Prostate gland (tissue), 2 donors: Measurements from ENCODE around the gene OGFOD3. TPM values are rescaled to one million over a fixed set of nuclear protein-coding genes. Genes with fewer than 3 reads are reported as not detected.

Experiments used
- DNase-seq: peaks from one replicate; pipeline ENCODE4 v3.0.0-alpha.2; 2019; ENCODE audit warnings: low spot score
- H3K27ac ChIP-seq, 2 donors: fragments of 200-600 bp; sonication (generic); 2 replicates each; pipeline ENCODE4 v1.5.1; 2017 to 2019
- H3K27me3 ChIP-seq: fragments of 200-600 bp; sonication (generic); replicated peaks from 2 replicates; pipeline ENCODE4 v1.5.1; 2019; ENCODE audit not compliant: insufficient read depth
- H3K36me3 ChIP-seq, 2 donors: fragments of 200-600 bp; sonication (generic); 1 replicate in 1 of 2; 2 replicates in 1 of 2; pipeline versions ENCODE4 v1.5.1 to v1.8.1; 2017 to 2019
- H3K4me1 ChIP-seq: fragments of 200-600 bp; sonication (generic); replicated peaks from 2 replicates; pipeline ENCODE4 v1.5.1; 2019
- H3K4me3 ChIP-seq, 2 donors: fragments of 200-600 bp; sonication (generic); 2 replicates each; pipeline ENCODE4 v1.5.1; 2017 to 2019
- H3K9me3 ChIP-seq: fragments of 200-600 bp; sonication (generic); 2 replicates; pipeline ENCODE4 v1.5.1; 2017
- CTCF ChIP-seq, 4 experiments: fragments of 200-600 bp in 2 of 4; fragments of 450-650 bp in 2 of 4; sonication (generic) in 2 of 4; IDR thresholded peaks; 1 replicate in 3 of 4; 2 replicates in 1 of 4; pipeline ENCODE4 v1.5.1; 2016 to 2019; ENCODE audit warnings: antibody characterized with exemption in 4 of 4, mild to moderate bottlenecking in 2 of 4, moderate library complexity in 2 of 4
- POLR2A ChIP-seq: fragments of 450-650 bp; IDR thresholded peaks from one replicate; pipeline ENCODE4 v1.6.1; 2016; ENCODE audit warnings: antibody characterized with exemption, mild to moderate bottlenecking
- POLR2AphosphoS5 ChIP-seq: sonication (generic); formaldehyde crosslinking; IDR thresholded peaks from one replicate; pipeline ENCODE4 v1.6.1; 2017; ENCODE audit warnings: antibody characterized with exemption
- WGBS: methylation state at CpG from one replicate; pipeline ENCODE4 v1.1.5; 2018; 5-methylcytosine and 5-hydroxymethylcytosine counted together
- intact Hi-C: fragments of 100-400 bp; cut with DNase I; formaldehyde crosslinking; loops from one replicate; pipeline ENCODE4 v1.14.2; 2022
- total RNA-seq, 2 donors: library from RNA; depleted of rRNA; stranded (reverse); fragments of >200 nt; gene quantifications; one replicate each; pipeline ENCODE4 v1.1.0, GENCODE V29; 2016

Gene OGFOD3
- total RNA-seq, 2 donors from 2014 or later = 41.0 to 65.8 TPM

DNA sequence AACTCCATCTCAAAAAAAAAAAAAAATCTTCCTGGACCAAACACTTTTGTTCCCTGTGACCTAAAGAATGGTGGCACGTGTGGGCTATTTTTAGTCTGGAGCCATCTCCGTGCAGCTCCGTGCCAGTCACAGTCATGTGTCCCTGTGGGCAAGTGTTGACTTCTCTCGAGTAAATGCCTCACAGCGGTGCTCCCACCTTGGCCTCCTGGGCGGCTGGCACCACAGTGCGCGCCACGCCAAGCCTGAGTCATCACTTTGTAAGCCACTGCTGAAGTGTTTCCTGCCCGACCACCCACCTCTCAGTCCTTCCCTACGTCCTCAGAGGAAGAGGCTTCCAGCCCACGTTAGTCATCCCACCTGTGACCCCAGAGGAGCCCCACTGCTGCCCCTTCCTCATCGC lies 11.1 kb downstream of the OGFOD3 start:
- Histone ChIP-seq H3K4me3 (no peak overlapping the region), H3K9me3 (no peaks in the 10 kb centered on the region), H3K27ac (no peak overlapping the region), H3K4me1 (no peaks in the 10 kb centered on the region), H3K36me3 (peaks cover 0 to 12% of the 10 kb centered on the region in 2 donors), H3K27me3 (no peaks in the 10 kb centered on the region)
- TF ChIP-seq POLR2AphosphoS5 (no peak), POLR2A (no peak), CTCF (IDR thresholded peaks at IDR 0.05) (no peak)
- intact Hi-C loops = no loop called here
- no peak for DNase-seq
- WGBS = 88% methylated on average over 13 of the region's 13 CpGs

- intact Hi-C loops = no loop called here
- no peaks in the 10 kb centered on the region for H3K4me1 ChIP-seq
- peaks cover 0 to 12% of the 10 kb centered on the region in 2 donors for H3K36me3 ChIP-seq
- TF ChIP-seq CTCF (IDR thresholded peaks at IDR 0.05) = no peak
- no peak for TF ChIP-seq POLR2A
- no peak for TF ChIP-seq POLR2AphosphoS5
- H3K27me3 ChIP-seq = no peaks in the 10 kb centered on the region
- no peak overlapping the region for H3K27ac ChIP-seq
- no peak overlapping the region for H3K4me3 ChIP-seq
- DNase-seq = no peak
- WGBS = 93% methylated on average over 14 of the region's 14 CpGs
- no peaks in the 10 kb centered on the region for H3K9me3 ChIP-seq
Observed at GRCh38 chr17:82406131-82406671, 12.2 kb downstream of the OGFOD3 start.

DNA sequence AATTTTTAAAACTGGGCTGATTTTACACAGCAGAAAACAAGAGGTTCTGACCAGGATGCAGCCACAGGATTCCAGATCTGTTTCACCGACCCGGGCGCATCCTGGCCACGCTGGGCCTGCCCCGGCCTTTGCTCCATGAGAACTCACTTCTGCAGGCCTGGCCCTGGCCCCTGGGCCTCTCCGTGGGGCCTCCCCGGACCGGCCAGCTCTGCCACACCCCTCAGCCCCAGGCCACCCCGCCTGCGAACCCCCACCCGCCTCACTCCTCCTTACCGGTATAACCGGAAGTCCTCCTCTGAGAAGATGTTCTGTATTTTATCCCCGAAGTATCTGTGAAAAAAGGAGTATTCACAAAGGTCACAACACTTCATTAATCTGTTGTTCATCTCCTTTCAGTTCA lies 13.3 kb downstream of the OGFOD3 start:
- Histone ChIP-seq H3K36me3 (peaks cover 0 to 12% of the 10 kb centered on the region in 2 donors), H3K27me3 (no peaks in the 10 kb centered on the region), H3K4me1 (no peaks in the 10 kb centered on the region), H3K4me3 (no peak overlapping the region), H3K27ac (no peak overlapping the region), H3K9me3 (no peaks in the 10 kb centered on the region)
- TF ChIP-seq POLR2A (no peak), CTCF (IDR thresholded peaks at IDR 0.05) (no peak), POLR2AphosphoS5 (no peak)
- DNase-seq = no peak
- 88% methylated on average over 14 of the region's 14 CpGs for WGBS
- intact Hi-C loops = no loop called here

DNA sequence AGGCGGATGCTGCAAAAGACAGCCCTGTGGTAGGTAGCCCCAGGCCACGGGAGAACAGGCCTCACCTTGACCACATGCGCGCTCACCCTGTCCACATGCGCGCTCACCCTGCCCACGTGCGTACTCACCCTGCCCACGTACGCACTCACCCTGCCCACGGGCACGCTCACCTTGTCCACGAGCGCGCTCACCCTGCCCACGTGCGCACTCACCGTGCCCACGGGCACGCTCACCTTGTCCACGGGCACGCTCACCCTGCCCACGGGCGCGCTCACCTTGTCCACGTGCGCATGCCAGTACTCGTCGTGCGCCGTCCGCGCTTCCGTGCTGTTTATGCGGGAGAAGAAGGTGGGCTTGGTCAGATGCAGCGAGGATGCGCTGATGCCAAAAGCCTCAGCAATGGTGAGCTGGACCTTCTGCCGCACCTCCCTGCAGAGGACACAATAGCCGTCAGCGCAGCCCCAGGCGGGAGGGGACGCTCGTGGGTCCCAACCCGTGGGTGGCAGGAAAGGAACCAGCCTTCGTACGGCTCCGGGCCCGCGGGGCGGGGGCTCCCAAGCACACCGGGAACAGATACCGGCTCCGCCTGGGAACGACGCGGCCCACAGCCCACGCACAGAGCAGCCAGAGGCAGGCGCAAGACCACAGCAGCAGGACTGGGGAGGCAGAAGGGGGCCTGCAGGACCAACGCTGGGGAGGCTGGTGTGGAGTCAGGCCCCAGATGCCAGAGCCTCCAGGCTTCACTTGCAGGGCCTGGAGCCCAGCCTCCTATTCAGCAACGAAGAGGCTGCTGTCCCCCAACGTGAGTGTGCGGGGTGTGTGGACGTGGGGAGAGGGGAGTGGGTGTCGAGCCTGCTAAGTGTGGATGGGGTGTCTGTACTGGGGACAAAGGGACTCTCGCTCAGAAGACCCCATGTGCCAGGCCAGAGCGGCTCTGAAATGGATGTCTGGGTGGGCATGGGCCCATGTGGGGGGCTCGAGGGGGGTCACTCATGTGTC lies 14.4 kb downstream of the OGFOD3 start:
- TF ChIP-seq POLR2A (no peak), POLR2AphosphoS5 (no peak), CTCF (IDR thresholded peaks at IDR 0.05) (no peak)

More for the DNA sequence above, 14.4 kb downstream of the OGFOD3 start:
- Histone ChIP-seq H3K4me3 (no peak overlapping the region), H3K27me3 (no peaks in the 10 kb centered on the region), H3K27ac (no peak overlapping the region), H3K4me1 (no peaks in the 10 kb centered on the region), H3K9me3 (no peaks in the 10 kb centered on the region), H3K36me3 (peaks cover 0 to 12% of the 10 kb centered on the region in 2 donors)
- intact Hi-C loops = no loop called here
- WGBS = 95% methylated on average over 67 of the region's 67 CpGs
- DNase-seq = no peak
